ENCODE results near the gene DUSP28. TPM values are rescaled to one million over a fixed set of nuclear protein-coding genes. Genes with fewer than 3 reads are reported as not detected.
A peak's percentile ranks its signal among the peaks of the same experiment; 100 is the strongest.

Gene DUSP28
- total RNA-seq, 3 donors from 2014 or later, result 3.5 to 5.3 (median 4.3) TPM

- intact Hi-C loops (cut with DNase I, micrococcal nuclease), result no loop called here
- no peak for ATAC-seq
- peaks cover 34% of the 10 kb centered on the region for H3K4me1 ChIP-seq (ENCODE audit: low read depth)
- H3K36me3 ChIP-seq (ENCODE audit: low read depth), result peaks cover 6% of the 10 kb centered on the region
- peak in 2 of 3 donors; percentile 29 to 43 for DNase-seq
- no peaks in the 10 kb centered on the region for H3K9me3 ChIP-seq
- TF ChIP-seq CTCF (IDR thresholded peaks at IDR 0.05), result no peak
- no peak overlapping the region for H3K4me3 ChIP-seq
Observed at GRCh38 chr2:240571314-240571973, 11.3 kb downstream of the DUSP28 start.

- peak in 2 of 3 donors; percentile 29 to 48 for DNase-seq
- Histone ChIP-seq H3K4me3 (no peak overlapping the region), H3K36me3 (ENCODE audit: low read depth) (peaks cover 6% of the 10 kb centered on the region), H3K9me3 (no peaks in the 10 kb centered on the region), H3K4me1 (ENCODE audit: low read depth) (peaks cover 25% of the 10 kb centered on the region)
- TF ChIP-seq CTCF (IDR thresholded peaks at IDR 0.05), result no peak
- ATAC-seq, result no peak
- intact Hi-C loops (cut with DNase I, micrococcal nuclease), result no loop called here
Observed at GRCh38 chr2:240572141-240573031, 12.2 kb downstream of the DUSP28 start.

- ATAC-seq, result no peak
- Histone ChIP-seq H3K36me3 (ENCODE audit: low read depth) (peaks cover 6% of the 10 kb centered on the region), H3K4me3 (no peak overlapping the region), H3K4me1 (ENCODE audit: low read depth) (peaks cover 19% of the 10 kb centered on the region), H3K9me3 (no peaks in the 10 kb centered on the region)
- intact Hi-C loops (cut with DNase I, micrococcal nuclease), result no loop called here
- no peak for TF ChIP-seq CTCF (IDR thresholded peaks at IDR 0.05)
- peak in 2 of 3 donors; percentile 27 to 51 for DNase-seq
Observed at GRCh38 chr2:240573071-240573515, 12.9 kb downstream of the DUSP28 start.

- H3K4me1 ChIP-seq (ENCODE audit: low read depth), result peaks cover 19% of the 10 kb centered on the region
- intact Hi-C loops (cut with DNase I, micrococcal nuclease), result no loop called here
- ATAC-seq, result no peak
- peak in 2 of 3 donors; percentile 24 to 43 for DNase-seq
- H3K9me3 ChIP-seq, result no peaks in the 10 kb centered on the region
- no peak overlapping the region for H3K4me3 ChIP-seq
- no peak for TF ChIP-seq CTCF (IDR thresholded peaks at IDR 0.05)
- H3K36me3 ChIP-seq (ENCODE audit: low read depth), result peaks cover 6% of the 10 kb centered on the region
Observed at GRCh38 chr2:240573516-240574385, 13.6 kb downstream of the DUSP28 start.

- no peak for ATAC-seq
- DNase-seq, result peak in 2 of 3 donors; percentile 26 to 53
- H3K4me3 ChIP-seq, result no peak overlapping the region
- no peaks in the 10 kb centered on the region for H3K9me3 ChIP-seq
- peaks cover 6% of the 10 kb centered on the region for H3K36me3 ChIP-seq (ENCODE audit: low read depth)
- H3K4me1 ChIP-seq (ENCODE audit: low read depth), result peaks cover 17% of the 10 kb centered on the region
- intact Hi-C loops (cut with DNase I, micrococcal nuclease), result no loop called here
- TF ChIP-seq CTCF (IDR thresholded peaks at IDR 0.05), result no peak
Observed at GRCh38 chr2:240574386-240575100, 14.4 kb downstream of the DUSP28 start.

Data from mucosa of descending colon (tissue), 3 donors.